Activated CD4-positive, CD25-positive, alpha-beta regulatory T cell treated with anti-CD3 and anti-CD28 coated beads, Interleukin-2, amount 50 U/mL, for 16 hours (primary cell): ENCODE measurements around the gene ADAMTS19.

Experiments used
- DNase-seq: peaks from one replicate; pipeline ENCODE4 v3.0.0-alpha.2; 2020; ENCODE audit warnings: low read depth, low spot score

Gene ADAMTS19

DNA sequence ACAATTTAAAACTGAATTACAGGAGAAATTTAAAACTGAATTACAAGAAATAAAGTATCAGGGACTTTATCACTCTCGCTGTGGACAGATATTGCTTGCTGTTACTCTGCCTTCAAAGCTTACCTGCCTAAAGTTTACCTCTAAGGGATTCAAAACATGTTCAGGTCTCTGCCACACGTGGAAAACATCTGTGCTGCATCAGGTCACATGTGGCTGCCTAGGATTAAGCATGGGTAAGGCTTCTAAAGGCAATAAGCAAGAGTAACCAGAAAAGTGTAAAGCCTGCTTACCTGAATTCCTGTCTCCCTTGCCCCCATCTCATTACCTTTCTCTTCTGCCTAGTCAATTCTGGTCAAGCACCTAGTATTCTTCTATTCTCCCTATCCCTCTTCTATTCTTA, 306.7 kb downstream of the ADAMTS19 start:
- DNase-seq, result no peak

DNA sequence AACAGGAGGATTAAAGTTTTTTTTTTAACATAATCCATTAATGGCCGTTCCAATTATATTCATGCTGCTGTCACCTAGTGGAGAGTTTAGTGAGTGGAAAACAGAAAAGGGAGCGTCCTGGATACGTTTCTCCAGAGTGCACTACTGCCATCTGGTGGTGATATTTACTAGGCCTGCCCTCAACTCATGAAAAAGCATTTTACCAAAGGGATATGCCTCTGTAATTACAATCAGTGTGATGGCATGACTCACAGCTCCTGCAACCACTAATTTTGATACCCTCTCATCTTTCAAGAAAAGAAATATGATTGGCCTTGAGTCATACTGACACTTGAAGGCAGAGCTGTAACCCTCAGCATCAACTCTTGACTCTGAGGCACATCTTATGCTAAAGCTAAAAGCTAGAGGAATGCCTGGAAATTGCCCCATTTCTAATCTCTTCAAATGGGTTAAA, 307.9 kb downstream of the ADAMTS19 start:
- peak; percentile 17 for DNase-seq

DNA sequence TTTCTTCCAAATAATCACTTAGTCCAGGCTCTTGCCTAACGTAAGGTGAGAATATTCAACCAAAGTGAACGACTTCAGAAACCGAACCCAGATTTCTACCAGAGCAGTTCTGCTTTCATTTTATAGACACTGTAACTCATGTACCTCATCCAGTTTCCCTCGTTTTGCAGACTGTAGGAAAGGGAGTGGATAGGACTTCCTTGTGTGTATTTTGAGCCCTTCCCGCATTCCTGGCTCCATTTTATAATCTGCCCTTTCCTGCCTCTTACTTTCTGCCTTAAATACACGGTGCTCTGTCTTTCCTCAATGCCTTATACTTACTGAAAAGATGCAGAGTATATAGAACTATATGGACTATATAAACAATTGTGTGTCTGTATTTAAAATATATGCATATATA, 308.6 kb downstream of the ADAMTS19 start:
- no peak for DNase-seq

DNA sequence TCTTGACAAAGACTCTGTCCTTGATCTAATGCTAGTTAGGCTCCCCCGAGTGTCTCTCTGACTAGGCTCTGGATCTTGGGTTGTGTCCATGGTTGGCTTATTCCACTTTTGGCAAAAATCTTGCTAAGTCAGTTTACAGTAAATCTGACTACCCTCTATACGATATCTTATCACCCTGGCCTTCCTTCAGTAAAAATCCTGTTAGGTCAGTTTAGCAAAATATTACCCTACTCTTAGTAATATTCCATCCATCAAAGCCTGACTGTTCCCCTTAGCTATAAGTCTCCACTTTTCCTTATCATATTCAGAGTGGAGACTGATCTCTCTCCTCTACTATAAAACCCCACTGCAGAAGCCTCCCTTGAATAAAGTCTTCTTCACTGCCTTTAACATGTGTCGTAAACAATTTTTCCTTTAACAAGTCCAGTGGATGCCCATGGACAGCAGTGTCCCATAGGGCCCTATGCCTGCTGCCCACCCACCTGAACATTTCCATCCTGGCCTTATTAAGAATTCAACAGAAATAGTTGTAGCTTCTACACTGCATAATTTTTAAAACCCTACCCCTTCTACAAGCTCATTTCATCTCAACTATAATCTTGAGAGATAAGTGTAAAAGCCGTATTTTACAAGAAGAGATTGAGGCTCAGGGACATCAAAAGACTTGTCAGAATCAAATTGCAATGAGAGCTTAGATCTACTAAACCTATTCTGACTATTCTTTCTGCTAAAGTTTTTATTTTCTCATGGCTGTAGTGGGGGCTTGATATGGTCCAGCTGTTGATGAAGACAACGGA, 310.1 kb downstream of the ADAMTS19 start:
- DNase-seq, result no peak

DNA sequence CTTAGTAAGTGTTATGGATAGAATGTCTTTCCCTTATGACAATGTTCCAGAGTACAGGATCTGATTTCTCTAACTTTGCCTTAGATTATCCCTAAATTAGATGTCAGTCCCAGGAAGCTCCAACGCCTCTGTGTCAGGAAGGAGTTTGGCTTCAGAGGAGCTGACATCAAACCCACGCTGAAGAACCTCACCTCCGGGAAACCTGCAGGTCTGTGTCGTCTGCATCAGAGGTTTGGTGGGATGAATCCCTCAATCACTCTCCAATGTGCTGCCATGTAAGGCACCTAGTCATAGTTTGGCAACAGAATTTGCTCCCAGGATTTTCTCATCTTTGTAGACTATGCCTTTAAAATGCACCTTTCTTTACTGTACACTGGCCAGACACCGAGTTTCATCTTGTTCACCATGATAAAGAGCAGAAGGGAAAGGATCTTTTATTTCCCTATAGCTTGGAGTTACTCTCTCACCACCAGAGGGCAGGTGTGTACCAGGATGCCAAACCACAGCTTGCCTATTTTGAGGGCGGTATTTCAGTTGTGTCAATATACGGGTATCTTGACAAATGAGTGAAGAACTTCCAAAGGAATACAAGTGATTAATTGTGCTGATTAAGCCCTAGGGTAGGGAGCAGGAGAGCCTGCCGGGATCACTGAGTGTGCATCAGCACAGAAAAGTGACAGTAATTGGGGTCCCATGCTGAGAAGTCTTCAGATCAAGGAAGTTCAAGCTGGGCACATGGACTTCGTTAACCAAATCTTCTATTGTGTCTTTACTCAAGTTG, 311.1 kb downstream of the ADAMTS19 start:
- no peak for DNase-seq

DNA sequence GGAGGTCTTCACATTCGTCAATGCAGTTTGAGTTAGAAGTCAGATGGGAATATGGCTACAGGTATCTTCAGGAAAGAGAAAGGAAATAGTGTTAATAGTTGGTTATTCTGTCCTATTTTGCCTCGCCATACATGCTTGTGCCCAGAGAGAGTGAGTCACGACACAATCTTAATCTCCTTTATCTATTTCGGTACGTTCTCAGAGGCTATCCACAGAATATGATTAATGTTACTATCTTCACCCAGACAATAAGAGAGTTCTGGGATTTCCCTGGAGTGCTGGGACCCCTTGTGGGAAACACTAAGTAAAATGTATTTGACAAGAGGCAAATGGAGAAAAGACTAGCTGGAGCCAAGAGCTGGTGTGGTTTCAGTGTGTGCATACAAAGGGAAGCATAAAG, 313.3 kb downstream of the ADAMTS19 start:
- no peak for DNase-seq

DNA sequence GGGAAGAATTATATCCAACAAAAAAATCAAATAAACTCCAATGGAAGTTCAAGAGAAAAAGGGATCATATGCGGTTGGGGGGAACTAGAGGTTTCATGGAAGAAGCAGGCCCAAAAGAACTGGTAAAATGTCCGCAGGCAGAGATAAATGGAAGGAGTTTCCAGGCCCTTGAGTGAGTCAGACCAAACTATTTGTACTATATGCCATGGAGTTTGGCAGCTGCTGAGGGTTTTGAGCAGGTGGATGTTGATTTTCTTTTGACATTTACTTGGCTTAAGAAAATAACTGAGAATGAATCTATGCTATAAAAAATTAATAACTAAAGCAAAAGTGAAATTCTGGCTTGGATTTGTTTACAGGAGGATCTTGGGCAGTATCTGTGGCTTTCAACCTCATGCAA, 321.5 kb downstream of the ADAMTS19 start:
- DNase-seq, result no peak
